ENCODE measurements around the gene SUV39H1. TPM values are rescaled to one million over a fixed set of nuclear protein-coding genes. Genes with fewer than 3 reads are reported as not detected.

The SUV39H1 gene
- total and polyA plus RNA-seq, 2 of the 8 experiments (the other 6 are each of a cell fraction or from before 2014, with no cell fraction given): 14.8 to 27.8 TPM

- Histone ChIP-seq H3K23me2 (ENCODE audit: low read depth, low read length) (no peaks in the 10 kb centered on the region), H3K79me1 (ENCODE audit: low read depth, low read length) (no peaks in the 10 kb centered on the region), H2BK5ac (ENCODE audit: low read depth, low read length) (no peak overlapping the region), H2BK12ac (ENCODE audit: low read depth, low read length) (no peak overlapping the region), H2AK5ac (ENCODE audit: low read depth, low read length) (no peak overlapping the region), H3K23ac (ENCODE audit: insufficient read length) (no peak overlapping the region), H4K20me1 (replicated peaks in 1 of 2; ENCODE audit: control insufficient read depth in 1 of 2, insufficient read depth in 2 of 2, low read length in 2 of 2) (no peaks in the 10 kb centered on the region), H3K9me3 (ENCODE audit: insufficient read depth in 2 of 2, low read depth in 1 of 2, low read length in 1 of 2) (no peaks in the 10 kb centered on the region), H3K4me1 (replicated peaks in 1 of 4; ENCODE audit: control insufficient read depth in 3 of 4, insufficient read depth in 4 of 4, low read length in 3 of 4) (no peaks in the 10 kb centered on the region), H2BK15ac (ENCODE audit: low read length) (no peak overlapping the region), H3K27ac (ENCODE audit: low read depth, low read length) (no peak overlapping the region), H3K27me3 (replicated peaks in 1 of 4; ENCODE audit: control insufficient read depth in 3 of 4, extremely low read depth in 1 of 4, insufficient read depth in 3 of 4, low read length in 3 of 4) (no peaks in the 10 kb centered on the region; a peak in 2 of 7 replicates), H2AFZ (ENCODE audit: low read length) (no peak overlapping the region), H3K36me3 (ENCODE audit: control insufficient read depth in 2 of 4, insufficient read depth in 4 of 4, low read length in 3 of 4) (no peaks in the 10 kb centered on the region), H3K4ac (replicated peaks; ENCODE audit: insufficient read length, low read depth, low read length) (no peak overlapping the region), H3K4me3 (ENCODE audit: extremely low read depth in 1 of 4, insufficient read depth in 2 of 4, low read depth in 3 of 4, low read length in 4 of 4) (no peak overlapping the region), H3K18ac (ENCODE audit: extremely low read depth, low read length) (no peak overlapping the region), H2BK20ac (ENCODE audit: low read length) (no peak overlapping the region), H3K4me2 (ENCODE audit: insufficient read depth in 1 of 2, low read depth in 2 of 2, low read length in 2 of 2) (no peak overlapping the region), H4K5ac (ENCODE audit: insufficient read length, low read depth, low read length) (no peak overlapping the region), H2BK120ac (replicated peaks; ENCODE audit: low read depth, low read length) (no peak overlapping the region), H3K14ac (ENCODE audit: insufficient read length) (no peak overlapping the region), H3K56ac (replicated peaks; ENCODE audit: insufficient read length, low read depth, low read length) (no peak overlapping the region), H4K8ac (ENCODE audit: extremely low read depth, insufficient read depth, low read length) (no peak overlapping the region), H4K91ac (replicated peaks; ENCODE audit: insufficient read length, low read length) (no peak overlapping the region), H3K9ac (replicated peaks in 1 of 4; ENCODE audit: extremely low read depth in 1 of 4, low read depth in 3 of 4, low read length in 3 of 4) (no peak overlapping the region), H3K79me2 (ENCODE audit: control insufficient read depth in 1 of 2, insufficient read depth in 2 of 2, low read length in 2 of 2) (no peaks in the 10 kb centered on the region)
- CTCF ChIA-PET (ENCODE audit: partially characterized antibody): no interaction called here
- FAIRE-seq (no peak), DNase-seq (ENCODE audit: low read depth in 1 of 2, low spot score in 2 of 2) (no peak)
- POLR2A ChIA-PET (ENCODE audit: partially characterized antibody): no interaction called here
- TF ChIP-seq USF2 (IDR thresholded peaks at IDR 0.05; ENCODE audit: low read length) (no peak), RAD21 (IDR thresholded peaks at IDR 0.05 in 1 of 2, conservative IDR thresholded peaks at IDR 0.05 in 1 of 2; ENCODE audit: low read depth in 2 of 2, low read length in 2 of 2) (no peak), CEBPB (IDR thresholded peaks at IDR 0.05; ENCODE audit: low read depth, low read length) (no peak), SIX5 (IDR thresholded peaks at IDR 0.05; ENCODE audit: low read depth, low read length) (no peak), EGR1 (IDR thresholded peaks at IDR 0.05; ENCODE audit: borderline replicate concordance, low read depth, low read length) (no peak), ATF2 (IDR thresholded peaks at IDR 0.05; ENCODE audit: low read length) (no peak), CTBP2 (IDR thresholded peaks at IDR 0.05; ENCODE audit: borderline replicate concordance, insufficient read depth, insufficient read length, low read length) (no peak)
- WGBS, 2 experiments (ENCODE audit: extremely low coverage in 1 of 2, insufficient coverage in 1 of 2, insufficient read length in 1 of 2, insufficient replicate concordance in 2 of 2, low coverage in 1 of 2, low lambda C conversion rate in 2 of 2, missing lambda C conversion rate in 1 of 2): 89% methylated on average over 2 of the region's 2 CpGs; no CpG with 5 or more reads in 1 of the 2 experiments
Observed at GRCh38 chrX:48715072-48715471, 18.5 kb downstream of the SUV39H1 start.
